Measurements from ENCODE around the gene M6PR. TPM values are rescaled to one million over a fixed set of nuclear protein-coding genes. Genes with fewer than 3 reads are reported as not detected.
A peak's percentile ranks its signal among the peaks of the same experiment; 100 is the strongest.

M6PR gene
- total and polyA plus RNA-seq, 2 of the 13 experiments (the other 11 are each of a cell fraction or from before 2014, with no cell fraction given), result 98.2 to 127 TPM

GRCh38 chr12:8950221-8950527, 729 bp upstream of the M6PR start (continued):
- 0 out of 2 replicates have a peak, but pooled peaks have one; percentile 37 for TF ChIP-seq ZNF687 (CRISPR knock-in tag; IDR thresholded peaks at IDR 0.05)
- no peak for TF ChIP-seq ZBTB14 (CRISPR knock-in tag; IDR thresholded peaks at IDR 0.05)
- no peak; the same call in 1 of the 2 replicates for TF ChIP-seq MIER3 (CRISPR knock-in tag; IDR thresholded peaks at IDR 0.05; ENCODE audit: borderline replicate concordance)
- 0 out of 2 replicates have a peak, but pooled peaks have one; percentile 30 for TF ChIP-seq ZNF678 (CRISPR knock-in tag; IDR thresholded peaks at IDR 0.05)
- 0 out of 2 replicates have a peak, but pooled peaks have one; percentile 10 for TF ChIP-seq ZNF160 (CRISPR knock-in tag; IDR thresholded peaks at IDR 0.05)
- TF ChIP-seq SMAD3 (CRISPR knock-in tag; IDR thresholded peaks at IDR 0.05), result no peak
- no peak for TF ChIP-seq ZNF543 (CRISPR knock-in tag; IDR thresholded peaks at IDR 0.05)
- 0 out of 2 replicates have a peak, but pooled peaks have one; percentile 44 for TF ChIP-seq ESRRA (CRISPR knock-in tag; IDR thresholded peaks at IDR 0.05; ENCODE audit: low read depth)
- no peak for TF ChIP-seq HOMEZ (CRISPR knock-in tag; IDR thresholded peaks at IDR 0.05; ENCODE audit: low read depth)
- no peak for TF ChIP-seq MLXIP (CRISPR knock-in tag; IDR thresholded peaks at IDR 0.05; ENCODE audit: borderline replicate concordance)
- no peak for TF ChIP-seq SNAPC5 (CRISPR knock-in tag; IDR thresholded peaks at IDR 0.05; ENCODE audit: borderline replicate concordance)
- no peak for TF ChIP-seq HNF4G (IDR thresholded peaks at IDR 0.05; ENCODE audit: borderline replicate concordance, low read depth, low read length)
- no peak for TF ChIP-seq HNF4G (CRISPR knock-in tag; IDR thresholded peaks at IDR 0.05; ENCODE audit: borderline replicate concordance, low read depth)
- no peak for TF ChIP-seq ZNF776 (CRISPR knock-in tag; IDR thresholded peaks at IDR 0.05)
- TF ChIP-seq NAIF1 (CRISPR knock-in tag; IDR thresholded peaks at IDR 0.05; ENCODE audit: borderline replicate concordance), result no peak
- TF ChIP-seq ZNF512B (CRISPR knock-in tag; IDR thresholded peaks at IDR 0.05; ENCODE audit: borderline replicate concordance), result no peak
- TF ChIP-seq ZNF607 (CRISPR knock-in tag; IDR thresholded peaks at IDR 0.05; ENCODE audit: borderline replicate concordance), result no peak

All from HepG2 (cell line).